Epithelial cell of prostate (primary cell): ENCODE data around the gene SH3GLB2.
"Not testable (repeated sequence)": the region's sequence is repeated elsewhere in the genome, so short reads cannot be mapped to it uniquely, and the experiment has no call there.

Experiments
- DNase-seq: peaks from one replicate; pipeline ENCODE4 v3.0.0-alpha.2; 2011; ENCODE audit warnings: low read depth, low spot score
- H3K27ac ChIP-seq: fragments of 450-650 bp; 2 replicates; pipeline ENCODE4 v1.5.1; 2017; ENCODE audit warnings: mild to moderate bottlenecking

Gene SH3GLB2

DNA sequence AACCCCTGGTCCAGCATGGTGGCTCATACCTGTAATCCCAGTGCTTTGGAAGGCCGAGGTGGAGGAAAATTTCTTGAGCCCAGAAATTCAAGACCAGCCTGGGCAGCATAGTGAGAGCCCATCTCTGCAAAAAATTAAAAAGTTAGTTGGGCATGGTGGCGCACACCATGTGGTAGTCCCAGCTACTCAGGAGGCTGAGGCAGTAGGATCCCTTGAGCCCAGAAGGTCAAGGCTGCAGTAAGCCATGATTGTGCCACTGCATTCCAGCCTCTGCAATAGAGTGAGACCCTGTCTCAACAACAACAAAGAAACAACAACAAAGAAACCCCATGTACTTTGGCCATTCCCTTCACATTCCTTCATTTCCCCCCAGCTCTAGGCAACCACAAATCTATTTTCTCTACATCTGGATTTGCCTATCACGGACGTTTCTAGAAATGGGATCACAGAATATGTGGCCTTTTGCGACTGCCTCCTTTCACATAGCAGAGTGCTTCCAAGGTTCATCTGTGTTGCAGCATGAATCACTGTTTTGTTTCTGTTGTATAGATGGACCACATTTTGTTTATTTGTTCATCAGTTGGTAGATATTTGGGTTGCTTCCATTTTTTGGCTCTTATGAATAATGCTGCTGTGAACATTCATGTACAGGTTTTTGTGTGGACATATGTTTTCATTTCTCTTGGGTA is 26.2 kb upstream of the SH3GLB2 start:
- no peak overlapping the region for H3K27ac ChIP-seq
- DNase-seq, result no peak

DNA sequence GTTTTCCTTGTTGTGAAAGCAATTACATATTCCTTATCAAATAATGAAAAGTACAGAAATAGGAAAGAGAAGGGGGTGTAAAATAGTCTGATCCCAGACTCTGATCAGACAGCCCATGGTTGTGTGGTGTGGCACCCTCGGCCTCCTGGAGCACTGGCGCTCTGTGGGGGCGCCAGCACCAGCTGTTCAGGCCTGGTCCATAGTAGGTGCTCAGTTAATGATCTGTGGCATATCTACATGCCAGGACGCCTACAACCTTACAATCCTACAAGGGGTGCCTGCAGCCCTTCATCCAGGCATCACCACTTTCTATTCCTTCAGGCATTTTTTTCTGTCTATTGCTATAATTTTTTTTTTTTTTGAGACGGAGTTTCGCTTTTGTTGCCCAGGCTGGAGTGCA is 24.9 kb upstream of the SH3GLB2 start:
- H3K27ac ChIP-seq, result peak overlapping the region; percentile 31
- DNase-seq, result no peak

DNA sequence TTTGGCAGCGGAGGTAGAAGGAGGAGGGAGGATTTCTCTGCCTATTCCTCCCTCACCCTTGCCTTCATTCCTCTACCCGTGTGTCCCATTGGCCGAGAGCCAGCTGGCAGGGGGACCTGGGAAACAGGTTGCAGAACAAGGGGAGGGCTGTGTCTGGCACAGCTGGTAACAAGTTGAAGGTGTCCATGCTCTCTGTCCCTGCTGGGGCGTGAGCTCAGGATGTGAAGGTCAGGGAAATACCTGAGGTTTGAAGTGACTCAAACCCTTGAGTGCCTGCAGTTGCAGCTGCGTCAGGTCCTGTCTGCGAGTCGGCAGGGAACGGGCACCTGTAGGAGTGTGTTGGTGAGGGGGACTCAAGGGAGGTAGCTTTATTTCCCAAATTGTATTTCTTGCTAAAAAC is 24.5 kb upstream of the SH3GLB2 start:
- peak; percentile 80 for DNase-seq
- peak overlapping the region; percentile 31 for H3K27ac ChIP-seq

DNA sequence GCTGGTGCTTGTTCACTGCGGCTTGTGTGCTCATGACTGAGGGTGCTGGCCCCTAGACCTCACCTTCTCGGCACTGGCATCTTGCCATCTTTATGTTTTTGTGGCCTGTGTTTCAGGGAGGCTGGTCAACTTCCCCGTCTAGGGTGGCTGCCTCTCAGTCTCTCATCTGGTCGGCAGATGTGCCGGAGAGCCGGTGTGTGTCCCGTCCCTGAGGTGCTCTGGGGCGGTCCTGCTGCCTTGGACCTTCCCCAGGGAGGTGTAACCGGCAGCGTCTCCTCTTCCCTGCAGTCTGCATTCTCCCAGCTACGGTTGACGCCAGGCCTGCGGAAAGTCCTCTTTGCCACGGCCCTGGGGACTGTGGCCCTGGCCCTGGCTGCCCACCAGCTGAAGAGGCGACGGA is 13.9 kb upstream of the SH3GLB2 start:
- no peak for DNase-seq

DNA sequence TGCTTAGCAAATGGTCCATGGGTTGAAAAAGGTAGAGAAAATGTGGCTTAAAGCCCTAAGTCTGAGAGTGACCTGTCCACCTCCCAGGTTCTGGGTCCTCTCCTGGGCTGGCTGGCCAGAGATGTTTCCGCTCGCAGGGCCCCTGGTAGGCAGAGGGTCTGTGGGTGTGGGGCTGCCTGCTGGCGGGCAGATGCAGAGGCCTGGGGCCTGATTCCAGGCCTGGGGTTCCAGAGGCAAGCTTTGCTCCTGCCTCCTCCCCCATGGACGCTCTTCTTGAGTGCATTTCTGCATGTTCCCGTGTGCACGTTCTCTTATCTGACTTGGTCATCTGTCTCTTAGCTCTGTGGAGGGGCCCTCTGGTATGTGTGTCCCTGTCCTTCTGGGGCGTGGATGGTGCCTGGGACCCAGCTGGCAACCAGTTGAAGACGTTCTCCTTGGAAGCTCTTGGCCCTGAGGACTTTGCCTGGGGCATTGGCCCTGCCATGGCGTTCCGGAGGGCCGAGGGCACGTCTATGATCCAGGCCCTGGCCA is 12.0 kb upstream of the SH3GLB2 start:
- no peak for DNase-seq
- H3K27ac ChIP-seq, result no peak overlapping the region

More for the DNA sequence above, 13.9 kb upstream of the SH3GLB2 start:
- H3K27ac ChIP-seq, result no peak overlapping the region

DNA sequence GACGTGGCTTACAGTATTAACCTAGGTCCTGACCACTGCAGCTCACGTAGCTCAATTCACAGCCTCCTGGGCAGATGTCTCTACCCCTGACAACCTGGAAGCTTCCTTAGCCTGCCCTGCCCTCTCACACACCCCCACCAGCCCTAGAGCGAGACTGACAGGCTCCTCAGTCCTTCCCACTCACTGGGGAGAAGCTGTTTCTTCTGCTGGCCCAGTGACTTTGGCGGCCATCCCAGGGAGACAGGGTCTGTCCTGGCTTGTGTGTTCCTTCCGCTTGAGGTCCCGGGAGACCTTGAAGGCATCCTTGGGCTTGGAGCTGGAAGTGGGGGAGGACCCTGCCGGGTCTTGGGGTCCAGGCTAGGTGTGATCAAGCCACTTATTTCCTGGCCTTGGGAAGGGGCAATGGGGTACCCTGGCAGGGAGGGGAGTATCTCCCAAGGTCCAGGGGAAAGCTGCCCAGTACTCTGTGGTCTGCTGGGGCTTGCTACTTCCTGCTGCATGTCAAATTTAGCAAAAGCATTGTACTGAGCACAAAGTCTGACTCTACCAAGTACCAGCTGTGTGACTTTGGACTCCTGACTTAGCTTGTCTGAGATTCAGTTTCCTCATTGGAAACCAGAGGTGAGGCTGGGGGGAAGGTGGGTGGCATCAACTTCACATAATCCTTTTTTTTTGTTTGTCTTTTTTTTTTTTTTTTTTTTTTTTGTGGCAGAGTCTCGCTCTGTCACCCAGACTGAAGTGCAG is 10.2 kb upstream of the SH3GLB2 start:
- no peak for DNase-seq
- no peak overlapping the region for H3K27ac ChIP-seq

DNA sequence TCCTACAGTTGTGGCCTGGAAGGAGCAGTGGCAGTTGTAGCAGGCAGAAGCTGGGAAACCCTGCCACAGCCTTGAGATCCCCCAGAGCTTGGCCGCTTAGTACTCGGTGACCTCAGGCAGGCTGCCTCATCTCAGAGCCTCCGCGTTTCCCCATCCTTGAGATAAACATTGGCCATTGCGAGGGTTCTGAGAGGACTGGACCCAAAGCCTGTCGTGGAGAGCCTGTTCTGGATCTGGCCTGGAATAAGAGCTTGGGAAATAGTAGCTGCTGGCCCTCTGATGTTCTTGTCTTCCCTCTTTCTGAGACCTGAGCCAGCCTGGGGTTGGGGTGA is 9.6 kb upstream of the SH3GLB2 start:
- DNase-seq, result no peak
- H3K27ac ChIP-seq, result no peak overlapping the region

DNA sequence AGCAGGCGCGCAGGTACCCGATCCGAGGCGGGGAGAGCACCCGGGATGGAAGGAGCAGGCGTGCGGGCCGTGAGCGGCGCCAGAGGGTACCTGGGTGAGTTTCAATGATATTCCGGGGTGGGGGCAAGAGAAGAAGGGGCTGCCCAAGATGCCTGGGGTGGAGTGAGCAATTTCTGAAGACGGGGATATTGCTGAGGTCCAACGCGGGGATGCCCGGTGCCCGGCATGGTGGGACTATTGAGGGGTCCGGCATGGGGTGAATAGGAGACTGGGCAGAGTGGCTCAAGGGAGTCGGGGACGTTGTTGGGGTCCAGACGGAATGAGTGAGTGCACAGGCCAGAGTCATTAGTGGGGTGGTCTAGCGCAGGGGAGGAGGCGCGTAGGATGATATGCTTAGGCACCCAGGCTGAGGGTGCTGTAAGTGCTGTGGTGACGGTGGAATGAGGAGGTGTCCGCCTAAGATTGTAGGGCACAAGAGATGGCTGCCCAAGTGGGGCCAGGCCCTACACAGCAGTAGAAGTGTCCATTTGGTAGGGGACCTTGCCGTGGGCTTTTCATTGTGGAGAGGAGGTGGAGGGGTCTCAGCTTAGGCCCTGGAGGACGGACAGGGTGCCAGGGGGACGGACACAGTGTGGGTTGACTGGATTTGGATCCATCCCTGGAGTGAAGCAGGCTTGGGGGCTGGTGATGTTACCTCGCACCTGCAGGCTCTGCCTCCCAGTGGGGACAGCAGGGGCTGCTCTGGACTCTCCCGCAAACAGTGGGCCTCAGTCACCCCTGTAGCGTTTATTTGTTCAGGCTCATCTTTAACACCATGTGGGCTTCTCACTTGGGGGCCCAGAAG is 9.0 kb upstream of the SH3GLB2 start:
- DNase-seq, result no peak

DNA sequence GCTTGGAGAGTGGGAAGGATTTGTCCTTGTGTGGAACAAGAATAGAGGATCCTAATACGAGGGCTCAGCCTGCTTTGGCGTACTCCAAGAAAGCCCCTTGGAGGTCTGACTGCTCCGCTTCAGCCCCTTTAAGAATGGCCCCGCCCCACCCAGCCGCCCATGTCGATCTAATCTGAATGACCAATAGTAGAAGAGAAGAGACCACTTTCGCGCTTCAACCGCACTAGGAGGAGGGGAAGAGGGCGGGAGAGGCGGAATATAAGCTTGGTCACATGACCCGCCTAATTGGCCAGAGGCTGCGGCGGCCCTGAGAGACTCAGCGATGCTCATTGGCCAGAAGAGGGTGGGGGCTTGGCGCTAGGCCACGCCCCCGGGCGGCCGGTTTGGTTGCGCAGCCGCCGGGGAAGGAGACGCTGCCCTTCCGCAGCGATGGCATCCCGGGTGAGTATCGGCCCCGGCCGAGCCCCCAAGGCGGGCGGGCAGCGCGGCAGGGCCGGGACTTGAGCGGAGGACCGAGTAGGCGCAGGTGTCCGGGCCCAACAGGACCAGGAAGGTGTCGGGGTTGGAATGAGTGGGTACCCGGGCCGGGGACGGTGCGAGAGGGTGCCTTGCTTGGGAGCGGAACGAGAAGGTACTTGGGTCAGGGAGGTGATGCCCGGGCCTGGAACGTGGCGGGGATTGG is 8.3 kb upstream of the SH3GLB2 start, which contains the start of gene MIGA2:
TSS of gene MIGA2 (plus strand) at position 386 of the 682 bp plus-strand sequence. CDS start 3,969 bp downstream, outside the sequence.
- H3K27ac ChIP-seq, result peak within 1 kb of the TSS; percentile 38
- DNase-seq, result peak; percentile 91

More for the DNA sequence above, 9.0 kb upstream of the SH3GLB2 start:
- peak overlapping the region; percentile 38 for H3K27ac ChIP-seq

DNA sequence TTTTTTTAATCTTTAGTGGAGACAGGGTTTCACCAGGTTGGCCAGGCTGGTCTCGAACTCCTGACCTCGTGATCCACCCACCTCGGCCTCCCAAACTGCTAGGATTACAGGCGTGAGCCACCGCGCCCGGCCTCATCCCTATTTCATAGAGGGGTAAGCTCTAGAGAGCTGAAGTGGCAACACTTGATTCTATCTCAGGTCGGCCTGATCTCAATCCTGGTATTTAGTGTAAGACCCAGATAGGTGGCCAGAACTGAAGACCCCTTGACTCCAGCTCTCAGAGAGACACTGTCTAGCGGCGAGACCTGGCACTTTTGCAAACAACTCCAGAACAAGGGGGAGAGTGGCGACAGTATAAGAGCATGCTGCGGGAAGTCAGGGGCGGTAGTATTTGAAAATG is 7.7 kb upstream of the SH3GLB2 start:
- DNase-seq, result not testable (repeated sequence)
- H3K27ac ChIP-seq, result peak overlapping the region; percentile 38

DNA sequence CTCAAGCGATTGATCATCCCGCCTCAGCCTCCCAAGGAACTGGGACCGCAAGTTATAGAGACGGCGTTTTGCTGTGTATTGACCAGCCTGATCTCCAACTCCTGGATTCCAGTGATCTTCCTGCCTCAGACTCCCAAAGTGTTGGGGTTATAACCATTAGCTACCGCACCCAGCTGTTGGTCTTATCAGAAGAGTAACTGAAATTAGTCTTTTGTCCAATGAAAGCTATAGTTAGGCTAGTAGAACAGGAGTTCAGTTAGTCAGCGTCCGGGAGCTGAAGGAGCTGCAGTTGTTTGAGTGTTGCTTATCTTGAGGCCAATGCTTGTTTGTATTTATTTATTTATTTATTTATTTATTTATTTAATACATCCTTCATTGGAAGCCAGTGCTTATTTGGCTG is 5.1 kb upstream of the SH3GLB2 start:
- DNase-seq, result no peak
- H3K27ac ChIP-seq, result no peak overlapping the region

DNA sequence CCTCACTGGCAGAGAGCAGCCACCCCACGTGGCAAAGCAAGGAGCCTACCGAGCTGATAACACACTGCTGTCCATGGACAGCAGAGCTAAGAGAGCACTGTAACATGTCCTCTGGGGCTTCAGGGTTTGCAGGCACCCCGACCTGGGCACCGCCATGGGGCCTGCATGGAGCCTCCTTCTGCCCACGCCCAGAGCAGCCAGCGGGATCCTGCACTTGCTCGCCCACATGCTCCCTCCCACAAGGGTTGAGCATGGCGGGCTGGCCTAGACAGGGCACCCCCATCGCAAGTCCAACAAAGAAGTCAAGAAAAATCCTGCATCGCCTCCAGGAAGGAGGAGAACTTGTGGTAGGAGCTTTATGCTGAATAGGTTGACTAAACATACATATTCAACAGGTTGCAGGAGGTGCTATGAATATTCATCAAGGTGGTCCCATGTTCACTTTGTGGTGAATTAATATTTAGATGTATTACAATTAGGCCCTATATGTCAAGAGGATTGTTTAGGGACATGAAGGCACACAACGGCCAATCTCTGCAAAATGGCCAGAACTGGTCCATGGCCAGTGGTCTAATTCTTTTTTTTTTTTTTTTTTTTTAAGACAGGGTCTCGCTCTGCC is 4.5 kb upstream of the SH3GLB2 start:
- no peak overlapping the region for H3K27ac ChIP-seq
- DNase-seq, result no peak

DNA sequence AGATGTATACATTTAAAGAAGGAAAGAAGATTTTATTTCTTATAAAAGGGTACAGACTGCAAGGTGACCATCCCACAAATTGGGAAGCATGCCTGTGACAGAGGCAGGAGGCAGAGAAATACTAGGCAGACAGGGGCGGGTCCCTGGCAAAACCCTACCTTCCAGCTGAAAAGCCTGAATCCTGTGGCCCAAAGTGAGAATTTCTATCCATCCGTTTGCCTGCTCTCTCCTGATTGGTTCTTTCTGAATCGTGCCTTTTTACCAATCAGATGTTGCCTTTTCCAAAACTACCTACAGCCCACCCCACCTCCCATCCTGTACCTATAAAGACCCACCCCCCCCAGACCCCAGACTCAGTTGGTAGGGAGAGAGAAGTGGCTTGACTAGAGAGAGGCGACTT is 3.4 kb upstream of the SH3GLB2 start:
- H3K27ac ChIP-seq, result no peak overlapping the region
- no peak for DNase-seq

DNA sequence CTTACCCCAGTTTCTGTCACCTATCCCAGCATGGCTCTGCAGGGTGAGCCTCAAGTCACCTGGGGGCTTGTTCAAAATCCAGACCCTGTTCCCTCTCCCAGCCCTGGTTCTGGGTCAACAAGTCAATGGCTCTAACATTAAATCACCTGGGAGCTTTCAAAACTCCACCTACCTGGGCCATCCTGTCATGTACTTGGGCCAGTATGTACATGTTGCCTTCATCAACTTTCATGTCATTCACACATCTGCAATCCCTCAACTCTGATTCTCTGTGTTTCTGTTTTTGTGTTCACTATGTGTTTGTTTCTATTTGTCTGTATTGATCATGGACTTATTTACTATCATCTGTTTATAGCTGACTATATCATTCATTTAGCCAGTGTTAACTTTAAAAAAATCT is 2.1 kb upstream of the SH3GLB2 start:
- no peak for DNase-seq
- peak overlapping the region; percentile 23 for H3K27ac ChIP-seq

DNA sequence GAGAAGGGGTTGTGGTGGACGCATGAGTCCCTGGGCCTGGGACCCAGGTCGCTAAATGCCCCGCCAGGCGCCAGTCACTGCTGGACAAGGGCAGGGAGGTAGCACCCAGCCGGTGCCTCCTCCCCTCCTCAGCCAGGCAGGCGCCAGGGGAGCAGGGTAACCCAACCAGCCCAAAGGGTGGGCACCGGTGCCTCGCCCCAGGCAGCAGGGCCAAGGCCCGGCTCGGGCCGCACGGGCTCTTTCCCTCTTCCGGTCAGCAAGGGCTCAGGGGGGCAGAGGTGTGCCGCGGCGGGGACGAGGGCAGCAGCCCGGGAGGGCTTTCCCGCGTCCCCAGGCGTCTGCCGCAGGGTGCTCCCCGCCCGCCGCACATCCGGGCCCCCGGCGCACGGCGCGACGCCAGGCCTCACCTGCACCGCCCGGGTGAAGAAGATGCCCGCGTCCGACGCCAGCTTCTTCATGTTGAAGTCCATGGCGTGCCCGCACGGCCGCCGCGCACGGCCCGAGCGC is 393 bp downstream of the SH3GLB2 start:
- DNase-seq, result no peak
- peak overlapping the region; percentile 62 for H3K27ac ChIP-seq

DNA sequence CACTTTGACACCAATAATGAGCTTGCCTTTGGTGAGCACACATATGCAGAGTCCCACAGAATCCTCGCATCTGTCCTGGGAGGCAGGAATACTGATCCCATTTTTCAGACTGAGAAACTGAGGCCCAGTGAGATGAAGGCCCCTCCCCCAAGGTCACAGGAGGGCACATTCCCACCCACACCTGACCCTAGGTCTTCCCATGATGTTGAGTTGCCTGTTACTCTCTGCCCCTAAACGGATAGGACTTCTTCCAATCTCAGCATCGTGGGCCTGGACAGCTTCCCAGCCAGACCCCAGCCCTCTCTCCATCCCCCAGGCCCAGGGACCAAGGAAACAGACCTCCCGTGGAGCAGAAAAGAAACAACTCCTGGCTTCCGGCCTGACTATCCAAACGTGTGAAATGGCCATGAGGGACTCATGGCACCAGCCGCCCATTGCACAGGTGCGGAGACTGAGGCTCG is 877 bp downstream of the SH3GLB2 start:
- H3K27ac ChIP-seq, result peak overlapping the region; percentile 62

DNA sequence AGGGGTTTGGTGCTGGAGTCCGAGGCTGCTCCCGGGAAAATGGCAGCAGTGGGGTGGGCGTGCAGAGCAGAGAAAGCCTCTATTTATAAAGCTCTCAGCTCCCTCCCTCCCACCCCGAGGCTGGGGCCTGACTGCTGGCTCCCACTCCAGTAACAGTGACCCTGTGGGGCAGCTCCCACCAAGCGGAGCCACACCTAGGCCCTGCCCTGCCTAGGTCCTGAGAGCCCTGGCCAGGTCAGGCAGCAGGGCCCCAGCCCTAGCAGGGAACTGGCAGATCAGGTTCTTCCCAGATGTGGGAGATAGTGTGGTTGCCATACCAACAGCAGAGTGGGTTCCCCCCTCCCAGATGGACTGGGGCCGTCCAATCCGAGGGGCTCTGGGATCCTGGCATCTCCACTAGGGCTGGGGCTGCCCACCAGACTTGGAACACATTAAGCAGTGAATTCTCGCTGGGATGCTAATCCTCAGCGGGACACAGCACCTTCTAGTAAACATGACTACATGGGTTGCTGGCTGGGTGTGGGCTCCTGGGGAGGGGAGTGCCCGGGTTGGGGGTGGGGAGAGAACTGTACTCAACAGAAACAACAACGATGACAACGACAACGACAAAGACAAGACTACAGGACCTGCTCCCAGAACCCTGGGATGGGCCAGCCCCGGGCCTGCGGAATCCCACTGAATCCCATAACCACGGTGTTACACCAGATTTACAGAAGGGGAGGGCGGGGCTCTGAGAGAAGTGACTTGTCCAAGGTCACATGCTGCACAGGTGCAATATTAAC is 1.5 kb downstream of the SH3GLB2 start:
- no peak for DNase-seq
- peak overlapping the region; percentile 62 for H3K27ac ChIP-seq

More for the DNA sequence above, 877 bp downstream of the SH3GLB2 start:
- no peak for DNase-seq

DNA sequence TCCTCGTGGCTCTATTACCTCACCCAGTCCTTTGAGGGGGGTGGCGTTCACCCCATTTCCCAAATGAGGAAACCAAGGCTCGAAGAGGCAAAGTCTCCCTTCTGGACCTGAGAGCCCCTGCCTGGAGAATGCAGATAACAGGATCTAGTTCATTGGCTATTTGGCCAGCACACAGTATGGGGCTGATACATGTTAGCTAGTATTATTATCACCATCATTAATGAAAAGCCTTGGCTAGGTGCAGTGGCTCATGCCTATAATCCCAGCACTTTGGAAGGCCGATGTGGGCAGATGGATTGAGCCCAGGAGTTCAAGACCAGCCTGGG is 4.3 kb downstream of the SH3GLB2 start:
- peak overlapping the region; percentile 32 for H3K27ac ChIP-seq
- DNase-seq, result no peak
